MM.1S (cell line): ENCODE data around the gene ATF1.

Source experiments
- DNase-seq: peaks from one replicate; pipeline ENCODE4 v3.0.0-alpha.2; 2015
- H2AFZ ChIP-seq: fragments of 300-600 bp; sonication (generic); 2 replicates; pipeline ENCODE4 v1.6.0; 2016; ENCODE audit warnings: antibody characterized with exemption, low read length
- H3F3A ChIP-seq: fragments of 300-600 bp; sonication (generic); 2 replicates; pipeline ENCODE4 v1.6.1; 2016; ENCODE audit warnings: mild to moderate bottlenecking, antibody characterized with exemption, low read length, moderate library complexity, mixed read lengths; ENCODE audit not compliant: insufficient read depth
- H3K27ac ChIP-seq: fragments of 300-600 bp; sonication (generic); 2 replicates; pipeline ENCODE4 v1.5.1; 2016; ENCODE audit warnings: mild to moderate bottlenecking, low read length
- H3K27me3 ChIP-seq: fragments of 300-600 bp; sonication (generic); replicated peaks from 2 replicates; pipeline ENCODE4 v1.6.0; 2016; ENCODE audit warnings: low read length; ENCODE audit not compliant: insufficient read depth
- H3K36me3 ChIP-seq: fragments of 300-600 bp; sonication (generic); replicated peaks from 2 replicates; pipeline ENCODE4 v1.6.1; 2016; ENCODE audit warnings: mild to moderate bottlenecking, low read length, mixed read lengths; ENCODE audit not compliant: insufficient read depth
- H3K4me1 ChIP-seq: fragments of 300-600 bp; sonication (generic); 2 replicates; pipeline ENCODE4 v1.6.1; 2016; ENCODE audit warnings: low read length, mixed read lengths
- H3K4me2 ChIP-seq: fragments of 300-600 bp; sonication (generic); 2 replicates; pipeline ENCODE4 v1.6.0; 2016; ENCODE audit warnings: low read depth, low read length
- H3K4me3 ChIP-seq: fragments of 300-600 bp; sonication (generic); 2 replicates; pipeline ENCODE4 v1.5.1; 2016; ENCODE audit warnings: low read length, mixed read lengths
- H3K79me2 ChIP-seq: fragments of 300-600 bp; sonication (generic); 2 replicates; pipeline ENCODE4 v1.6.1; 2016; ENCODE audit warnings: mixed run types, low read length, mixed read lengths
- H3K9ac ChIP-seq: fragments of 300-600 bp; sonication (generic); 2 replicates; pipeline ENCODE4 v1.6.1; 2016; ENCODE audit warnings: low read length, mixed read lengths
- H3K9me2 ChIP-seq: fragments of 300-600 bp; sonication (generic); replicated peaks from 2 replicates; pipeline ENCODE4 v1.6.1; 2016; ENCODE audit warnings: mild to moderate bottlenecking, low read length, mixed read lengths; ENCODE audit not compliant: insufficient read depth
- H3K9me3 ChIP-seq: fragments of 300-600 bp; sonication (generic); replicated peaks from 2 replicates; pipeline ENCODE4 v1.6.1; 2016; ENCODE audit warnings: mild to moderate bottlenecking, low read length, mixed read lengths; ENCODE audit not compliant: insufficient read depth
- H4K20me1 ChIP-seq: fragments of 300-600 bp; sonication (generic); 2 replicates; pipeline ENCODE4 v1.6.1; 2016; ENCODE audit warnings: mild to moderate bottlenecking, low read length, moderate library complexity, mixed read lengths; ENCODE audit not compliant: insufficient read depth
- CTCF ChIP-seq: fragments of 300-600 bp; sonication (generic); IDR thresholded peaks from 2 replicates; pipeline ENCODE4 v1.5.1; 2016; ENCODE audit warnings: antibody characterized with exemption, low read length, mixed read lengths
- EZH2 ChIP-seq: fragments of 300-600 bp; sonication (generic); optimal IDR thresholded peaks from 2 replicates; pipeline ENCODE3; 2017; ENCODE audit warnings: low read depth, mild to moderate bottlenecking, antibody characterized with exemption, low read length, mixed read lengths
- EZH2phosphoT487 ChIP-seq: fragments of 300-600 bp; sonication (generic); IDR thresholded peaks from 2 replicates; pipeline ENCODE4 v1.6.1; 2018; ENCODE audit warnings: antibody characterized with exemption, low read length

ATF1 gene

GRCh38 chr12:50746431-50746830, 17.5 kb upstream of the ATF1 start:
- Histone ChIP-seq H3K36me3 (no peaks in the 10 kb centered on the region), H2AFZ (no peak overlapping the region), H3K9me3 (no peaks in the 10 kb centered on the region), H3K4me3 (no peak overlapping the region), H3K27me3 (no peaks in the 10 kb centered on the region), H3K4me1 (no peaks in the 10 kb centered on the region), H3K79me2 (no peaks in the 10 kb centered on the region), H4K20me1 (no peaks in the 10 kb centered on the region), H3K4me2 (no peak overlapping the region), H3K9ac (no peak overlapping the region), H3K9me2 (no peaks in the 10 kb centered on the region), H3F3A (no peaks in the 10 kb centered on the region), H3K27ac (no peak overlapping the region)
- DNase-seq, result no peak
- TF ChIP-seq CTCF (no peak), EZH2phosphoT487 (no peak), EZH2 (no peak)

GRCh38 chr12:50747817-50748216, 16.1 kb upstream of the ATF1 start:
- Histone ChIP-seq H3K4me2 (no peak overlapping the region), H3F3A (no peaks in the 10 kb centered on the region), H3K9me2 (no peaks in the 10 kb centered on the region), H3K27ac (no peak overlapping the region), H3K27me3 (no peaks in the 10 kb centered on the region), H2AFZ (no peak overlapping the region), H3K36me3 (no peaks in the 10 kb centered on the region), H3K9me3 (no peaks in the 10 kb centered on the region), H3K79me2 (no peaks in the 10 kb centered on the region), H4K20me1 (no peaks in the 10 kb centered on the region), H3K4me3 (no peak overlapping the region), H3K4me1 (peaks cover 10% of the 10 kb centered on the region), H3K9ac (no peak overlapping the region)
- TF ChIP-seq EZH2phosphoT487, result no peak
- no peak for TF ChIP-seq CTCF
- no peak for TF ChIP-seq EZH2
- DNase-seq, result no peak

- H3K9ac ChIP-seq, result no peak overlapping the region
- no peak overlapping the region for H3K27ac ChIP-seq
- H3F3A ChIP-seq, result no peaks in the 10 kb centered on the region
- TF ChIP-seq EZH2phosphoT487, result no peak
- TF ChIP-seq CTCF, result no peak
- H4K20me1 ChIP-seq, result no peaks in the 10 kb centered on the region
- no peaks in the 10 kb centered on the region for H3K9me2 ChIP-seq
- no peak overlapping the region for H3K4me3 ChIP-seq
- DNase-seq, result no peak
- H3K79me2 ChIP-seq, result no peaks in the 10 kb centered on the region
- H2AFZ ChIP-seq, result no peak overlapping the region
- H3K4me1 ChIP-seq, result peaks cover 10% of the 10 kb centered on the region
- H3K4me2 ChIP-seq, result no peak overlapping the region
- H3K27me3 ChIP-seq, result no peaks in the 10 kb centered on the region
- no peaks in the 10 kb centered on the region for H3K36me3 ChIP-seq
- H3K9me3 ChIP-seq, result no peaks in the 10 kb centered on the region
Measured at GRCh38 chr12:50749459-50749882, 14.4 kb upstream of the ATF1 start.

- Histone ChIP-seq H2AFZ (no peak overlapping the region), H3K27me3 (no peaks in the 10 kb centered on the region), H3K9me3 (no peaks in the 10 kb centered on the region), H3K36me3 (no peaks in the 10 kb centered on the region), H4K20me1 (no peaks in the 10 kb centered on the region), H3F3A (no peaks in the 10 kb centered on the region), H3K9ac (no peak overlapping the region), H3K27ac (no peak overlapping the region), H3K4me3 (no peak overlapping the region), H3K9me2 (no peaks in the 10 kb centered on the region), H3K4me1 (peaks cover 10% of the 10 kb centered on the region), H3K4me2 (no peak overlapping the region), H3K79me2 (no peaks in the 10 kb centered on the region)
- no peak for DNase-seq
- TF ChIP-seq EZH2phosphoT487, result no peak
- no peak for TF ChIP-seq CTCF
Measured at GRCh38 chr12:50750366-50750765, 13.5 kb upstream of the ATF1 start.
